A673 (cell line): ENCODE measurements around the gene RAVER2. TPM values are rescaled to one million over a fixed set of nuclear protein-coding genes. Genes with fewer than 3 reads are reported as not detected.

ENCODE experiments used
- BruUV-seq: library from RNA; stranded (reverse); fragments of 400-500 nt; replicated peaks from 2 replicates; lab custom pipeline; 2021; lab: Mats Ljungman, UMichigan
- CTCF ChIA-PET: fragments of 300-600 bp; sonication (Branson Sonifier 250); formaldehyde crosslinking; loops from one replicate; lab custom pipeline; 2022; ENCODE audit warnings: antibody characterized with exemption; lab: Charles Lee
- POLR2A ChIA-PET: fragments of 300-600 bp; sonication (Branson Sonifier 250); formaldehyde crosslinking; loops from one replicate; lab custom pipeline; 2022; ENCODE audit warnings: antibody characterized with exemption; ENCODE audit not compliant: low non-redundant PET; lab: Charles Lee
- DNase-seq: peaks from one replicate; pipeline ENCODE4 v3.0.0-alpha.2; 2015; ENCODE audit warnings: low spot score
- H3K27ac ChIP-seq: fragments of 200-600 bp; sonication (generic); 2 replicates; pipeline ENCODE4 v1.5.1; 2016; ENCODE audit warnings: mixed run types, low read depth, mild to moderate bottlenecking, mixed read lengths, antibody characterized with exemption, low read length; ENCODE audit not compliant: poor library complexity, severe bottlenecking
- H3K27me3 ChIP-seq: fragments of 200-600 bp; sonication (generic); replicated peaks from 2 replicates; pipeline ENCODE4 v1.6.1; 2017; ENCODE audit warnings: mixed run types, low read depth, mild to moderate bottlenecking, mixed read lengths, antibody characterized with exemption, low read length; ENCODE audit not compliant: insufficient read depth, poor library complexity
- H3K36me3 ChIP-seq: fragments of 200-600 bp; sonication (generic); 2 replicates; pipeline ENCODE4 v1.6.1; 2016; ENCODE audit warnings: mixed run types, mild to moderate bottlenecking, mixed read lengths, antibody characterized with exemption, low read length; ENCODE audit not compliant: insufficient read depth, poor library complexity, severe bottlenecking
- H3K4me1 ChIP-seq: fragments of 200-600 bp; sonication (generic); 2 replicates; pipeline ENCODE4 v1.6.1; 2017; ENCODE audit warnings: mixed run types, mild to moderate bottlenecking, mixed read lengths, antibody characterized with exemption, low read length; ENCODE audit not compliant: insufficient read depth, poor library complexity, severe bottlenecking
- H3K4me3 ChIP-seq: fragments of 200-600 bp; sonication (generic); 2 replicates; pipeline ENCODE4 v1.5.1; 2016; ENCODE audit warnings: low read depth, mixed run types, mild to moderate bottlenecking, mixed read lengths, low read length; ENCODE audit not compliant: poor library complexity, severe bottlenecking
- H3K9me3 ChIP-seq: fragments of 200-600 bp; sonication (generic); 2 replicates; pipeline ENCODE4 v1.6.1; 2016; ENCODE audit warnings: mixed run types, low read depth, mild to moderate bottlenecking, mixed read lengths, antibody characterized with exemption, low read length; ENCODE audit not compliant: poor library complexity, severe bottlenecking
- EZH2 ChIP-seq: fragments of 200-600 bp; sonication (generic); IDR thresholded peaks from 2 replicates; pipeline ENCODE4 v1.6.1; 2017; ENCODE audit warnings: borderline replicate concordance, low read depth, mild to moderate bottlenecking, mixed read lengths, antibody characterized with exemption, low read length; ENCODE audit not compliant: poor library complexity, severe bottlenecking
- intact Hi-C: fragments of 100-400 bp; cut with micrococcal nuclease; formaldehyde crosslinking; loops from one replicate; pipeline ENCODE4 v1.10.0; 2022; ENCODE audit not compliant: unreplicated experiment
- total RNA-seq: library from RNA; stranded (reverse); gene quantifications from 2 replicates; pipeline ENCODE4 v1.2.3, GENCODE V29; 2021
- TF ChIP-seq, protein P1 (sequence below): fragments of 300-800, 200-600 bp; sonication (generic); conservative IDR thresholded peaks from 2 replicates; pipeline ENCODE4 v1.5.1; 2017; ENCODE audit warnings: low read depth, mild to moderate bottlenecking, antibody characterized with exemption, low read length, moderate library complexity, mixed read lengths

RAVER2 gene
- total RNA-seq, 1 experiment from 2014 or later: 34.1 TPM

DNA sequence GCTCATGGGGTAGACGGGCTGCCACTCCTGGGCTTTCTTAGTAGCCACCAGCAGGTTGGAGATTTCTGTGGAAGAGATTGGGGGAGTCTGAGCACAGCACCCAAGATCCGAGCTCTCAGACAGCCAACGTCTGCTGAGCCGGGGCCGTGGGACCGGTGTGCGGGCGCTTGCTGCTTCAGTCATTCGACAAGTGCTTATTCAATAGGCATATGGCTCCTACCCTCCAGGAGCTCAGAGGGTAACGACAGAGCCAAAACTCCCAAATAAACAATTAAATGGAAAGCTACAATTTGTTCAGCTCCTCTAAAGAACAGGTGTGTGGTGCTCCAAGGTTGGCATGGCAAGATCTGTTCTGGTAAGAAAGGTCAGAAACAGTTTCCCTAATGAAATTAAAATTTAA, 106.0 kb downstream of the RAVER2 start:
- Histone ChIP-seq H3K4me3 (no peak overlapping the region), H3K27ac (no peak overlapping the region), H3K36me3 (peaks cover 100% of the 10 kb centered on the region), H3K4me1 (no peaks in the 10 kb centered on the region), H3K27me3 (no peaks in the 10 kb centered on the region), H3K9me3 (no peaks in the 10 kb centered on the region)
- ChIA-PET POLR2A (no interaction called here), CTCF (no interaction called here)
- TF ChIP-seq, protein P1, sequence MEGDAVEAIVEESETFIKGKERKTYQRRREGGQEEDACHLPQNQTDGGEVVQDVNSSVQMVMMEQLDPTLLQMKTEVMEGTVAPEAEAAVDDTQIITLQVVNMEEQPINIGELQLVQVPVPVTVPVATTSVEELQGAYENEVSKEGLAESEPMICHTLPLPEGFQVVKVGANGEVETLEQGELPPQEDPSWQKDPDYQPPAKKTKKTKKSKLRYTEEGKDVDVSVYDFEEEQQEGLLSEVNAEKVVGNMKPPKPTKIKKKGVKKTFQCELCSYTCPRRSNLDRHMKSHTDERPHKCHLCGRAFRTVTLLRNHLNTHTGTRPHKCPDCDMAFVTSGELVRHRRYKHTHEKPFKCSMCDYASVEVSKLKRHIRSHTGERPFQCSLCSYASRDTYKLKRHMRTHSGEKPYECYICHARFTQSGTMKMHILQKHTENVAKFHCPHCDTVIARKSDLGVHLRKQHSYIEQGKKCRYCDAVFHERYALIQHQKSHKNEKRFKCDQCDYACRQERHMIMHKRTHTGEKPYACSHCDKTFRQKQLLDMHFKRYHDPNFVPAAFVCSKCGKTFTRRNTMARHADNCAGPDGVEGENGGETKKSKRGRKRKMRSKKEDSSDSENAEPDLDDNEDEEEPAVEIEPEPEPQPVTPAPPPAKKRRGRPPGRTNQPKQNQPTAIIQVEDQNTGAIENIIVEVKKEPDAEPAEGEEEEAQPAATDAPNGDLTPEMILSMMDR: no peak
- no peak for TF ChIP-seq EZH2
- no TSS peak for BruUV-seq
- DNase-seq: no peak
- intact Hi-C loops: no loop called here

DNA sequence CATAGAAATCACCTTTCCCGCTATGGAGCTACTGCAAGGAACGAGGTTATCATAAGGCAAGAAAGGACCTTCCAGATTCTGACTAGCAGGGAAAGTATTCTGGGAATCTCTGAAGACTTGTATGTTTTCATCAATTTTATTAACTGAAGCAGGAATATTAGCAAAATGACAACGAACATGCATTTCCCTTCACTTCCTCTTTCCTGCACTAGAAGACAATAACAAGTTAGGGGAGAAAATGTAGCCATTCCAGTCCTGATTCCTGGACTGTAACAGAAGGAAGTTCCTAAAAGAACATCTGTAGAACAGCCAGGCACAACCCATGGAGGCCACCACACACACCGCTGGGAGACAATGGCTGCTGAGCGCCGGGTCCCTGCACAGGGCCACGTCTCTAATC, 106.8 kb downstream of the RAVER2 start:
- POLR2A ChIA-PET: no interaction called here
- Histone ChIP-seq H3K27me3 (no peaks in the 10 kb centered on the region), H3K36me3 (peaks cover 100% of the 10 kb centered on the region), H3K4me1 (peaks cover 6% of the 10 kb centered on the region), H3K4me3 (no peak overlapping the region), H3K9me3 (no peaks in the 10 kb centered on the region), H3K27ac (no peak overlapping the region)
- TF ChIP-seq EZH2: no peak
- TF ChIP-seq, protein P1: no peak
- BruUV-seq: no TSS peak
- CTCF ChIA-PET: no interaction called here
- no peak for DNase-seq
- intact Hi-C loops: no loop called here

DNA sequence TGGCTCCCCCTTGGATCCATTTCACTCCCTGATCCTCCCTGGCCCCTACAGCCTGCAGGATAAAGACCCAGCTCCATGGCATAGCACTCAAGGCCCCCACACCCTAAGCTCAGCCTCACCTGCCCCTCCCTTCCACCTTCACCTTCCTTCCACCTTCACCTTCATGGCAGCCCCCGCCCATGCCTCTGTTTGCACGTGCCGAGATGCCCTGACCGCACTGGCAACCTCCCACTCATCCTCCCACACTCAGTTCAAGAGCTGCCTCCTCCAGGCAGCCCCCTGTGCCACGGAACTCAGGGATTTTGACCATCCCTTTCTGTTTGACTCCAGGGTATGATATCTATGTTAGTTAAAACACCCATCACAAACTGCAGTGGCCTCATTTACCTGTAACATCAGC, 109.8 kb downstream of the RAVER2 start:
- DNase-seq: no peak
- Histone ChIP-seq H3K36me3 (peaks cover 100% of the 10 kb centered on the region), H3K27me3 (no peaks in the 10 kb centered on the region), H3K27ac (no peak overlapping the region), H3K4me3 (no peak overlapping the region), H3K9me3 (no peaks in the 10 kb centered on the region), H3K4me1 (peaks cover 15% of the 10 kb centered on the region)
- no TSS peak for BruUV-seq
- CTCF ChIA-PET: no interaction called here
- no peak for TF ChIP-seq EZH2
- TF ChIP-seq, protein P1: no peak
- intact Hi-C loops: no loop called here
- POLR2A ChIA-PET: no interaction called here
